SK-N-SH treated with all-trans-retinoic acid at 6 μM for 48 hours (cell line): ENCODE data around the gene USH2A.

Source experiments
- ATAC-seq: fragments of 200-7000 bp; cut with Tn5 transposase; 3 replicates; pipeline ENCODE4 v1.9.1; 2020; ENCODE audit warnings: mild to moderate bottlenecking, moderate library complexity
- ARNTL ChIP-seq: fragments of 450-650 bp; formaldehyde crosslinking; IDR thresholded peaks from 2 replicates; pipeline ENCODE4 v1.5.0; 2020; ENCODE audit warnings: low read depth, mild to moderate bottlenecking, moderate library complexity, borderline replicate concordance
- BACH2 ChIP-seq: fragments of 250-450 bp; sonication (Bioruptor Pico); IDR thresholded peaks from 2 replicates; pipeline ENCODE4 v1.9.0; 2021; ENCODE audit warnings: mild to moderate bottlenecking, borderline replicate concordance
- CREB5 ChIP-seq: fragments of 250-450 bp; sonication (Bioruptor Pico); IDR thresholded peaks from 2 replicates; pipeline ENCODE4 v1.5.1; 2020; ENCODE audit warnings: low read depth, mild to moderate bottlenecking, moderate library complexity
- CSRNP3 ChIP-seq: fragments of 250-450 bp; sonication (Bioruptor Pico); IDR thresholded peaks from 2 replicates; pipeline ENCODE4 v1.5.1; 2021; ENCODE audit warnings: mild to moderate bottlenecking, moderate library complexity
- ESRRG ChIP-seq: fragments of 250-450 bp; sonication (Bioruptor Pico); IDR thresholded peaks from 2 replicates; pipeline ENCODE4 v1.6.1; 2021; ENCODE audit warnings: mild to moderate bottlenecking
- GLIS3 ChIP-seq: fragments of 250-450 bp; sonication (Bioruptor Pico); IDR thresholded peaks from 2 replicates; pipeline ENCODE4 v1.5.0; 2020; ENCODE audit warnings: mild to moderate bottlenecking, moderate library complexity
- ISL1 ChIP-seq: fragments of 250-450 bp; sonication (Bioruptor Pico); IDR thresholded peaks from 2 replicates; pipeline ENCODE4 v2.1.2; 2022; ENCODE audit warnings: mild to moderate bottlenecking, moderate library complexity
- OSR1 ChIP-seq: fragments of 250-450 bp; sonication (Bioruptor Pico); IDR thresholded peaks from 2 replicates; pipeline ENCODE4 v1.8.0; 2022; ENCODE audit warnings: moderate library complexity, mild to moderate bottlenecking, inconsistent platforms
- PATZ1 ChIP-seq: fragments of 250-450 bp; sonication (Bioruptor Pico); IDR thresholded peaks from 2 replicates; pipeline ENCODE4 v1.8.0; 2020; ENCODE audit warnings: mild to moderate bottlenecking, moderate library complexity, borderline replicate concordance
- POU6F1 ChIP-seq: fragments of 250-450 bp; sonication (Bioruptor Pico); IDR thresholded peaks from 2 replicates; pipeline ENCODE4 v1.8.0; 2021; ENCODE audit warnings: low read depth, mild to moderate bottlenecking, moderate library complexity, borderline replicate concordance
- PPARA ChIP-seq: fragments of 250-450 bp; sonication (Bioruptor Pico); IDR thresholded peaks from 2 replicates; pipeline ENCODE4 v1.5.0; 2020; ENCODE audit warnings: mild to moderate bottlenecking, borderline replicate concordance
- RARB ChIP-seq: fragments of 250-450 bp; sonication (Bioruptor Pico); IDR thresholded peaks from 2 replicates; pipeline ENCODE4 v1.8.0; 2021; ENCODE audit warnings: mild to moderate bottlenecking, moderate library complexity
- SNAI2 ChIP-seq: fragments of 250-450 bp; sonication (Bioruptor Pico); IDR thresholded peaks from 2 replicates; pipeline ENCODE4 v1.5.0; 2020; ENCODE audit warnings: mild to moderate bottlenecking, moderate library complexity
- TCF4 ChIP-seq: fragments of 250-450 bp; sonication (Bioruptor Pico); IDR thresholded peaks from 2 replicates; pipeline ENCODE4 v1.8.0; 2021; ENCODE audit warnings: mild to moderate bottlenecking, moderate library complexity, borderline replicate concordance
- TOX ChIP-seq: fragments of 250-450 bp; sonication (Bioruptor Pico); IDR thresholded peaks from 2 replicates; pipeline ENCODE4 v1.8.0; 2021; ENCODE audit warnings: mild to moderate bottlenecking, moderate library complexity, borderline replicate concordance
- TSHZ2 ChIP-seq: fragments of 250-450 bp; sonication (Bioruptor Pico); IDR thresholded peaks from 2 replicates; pipeline ENCODE4 v1.5.0; 2020; ENCODE audit warnings: mild to moderate bottlenecking, moderate library complexity
- ZFP3 ChIP-seq: fragments of 250-450 bp; sonication (Bioruptor Pico); IDR thresholded peaks from 2 replicates; pipeline ENCODE4 v1.5.0; 2020; ENCODE audit warnings: mild to moderate bottlenecking, moderate library complexity
- ZNF565 ChIP-seq: fragments of 450-650 bp; formaldehyde crosslinking; conservative IDR thresholded peaks from 2 replicates; pipeline ENCODE4 v1.5.0; 2020; ENCODE audit warnings: low read depth, mild to moderate bottlenecking, moderate library complexity
- ZNF70 ChIP-seq: fragments of 450-650 bp; formaldehyde crosslinking; IDR thresholded peaks from 2 replicates; pipeline ENCODE4 v1.5.0; 2020; ENCODE audit warnings: mild to moderate bottlenecking, moderate library complexity

USH2A gene

DNA sequence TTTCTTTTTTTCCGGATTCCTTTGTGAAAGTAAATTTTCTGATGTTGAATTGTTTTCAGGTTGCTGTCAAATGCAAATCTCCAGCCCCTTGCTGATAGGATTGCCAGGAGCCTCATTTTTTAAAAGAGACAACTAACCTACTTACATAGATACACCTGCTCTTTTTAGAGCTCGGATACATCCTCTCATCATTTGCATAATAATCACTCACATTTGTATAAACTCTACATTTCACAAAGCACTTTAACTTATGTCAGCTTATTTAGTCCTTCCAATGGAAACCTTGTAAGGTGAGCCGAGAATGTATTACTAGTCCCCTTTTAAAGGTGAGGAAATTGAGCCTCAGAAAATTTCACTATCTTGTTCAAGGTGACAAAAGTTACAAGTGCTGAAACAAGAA lies 771.4 kb downstream of the USH2A start:
- TF ChIP-seq PPARA (CRISPR knock-in tag), result no peak
- no peak for TF ChIP-seq PATZ1 (CRISPR knock-in tag)
- no peak for TF ChIP-seq RARB (CRISPR knock-in tag)
- ATAC-seq, result no peak

DNA sequence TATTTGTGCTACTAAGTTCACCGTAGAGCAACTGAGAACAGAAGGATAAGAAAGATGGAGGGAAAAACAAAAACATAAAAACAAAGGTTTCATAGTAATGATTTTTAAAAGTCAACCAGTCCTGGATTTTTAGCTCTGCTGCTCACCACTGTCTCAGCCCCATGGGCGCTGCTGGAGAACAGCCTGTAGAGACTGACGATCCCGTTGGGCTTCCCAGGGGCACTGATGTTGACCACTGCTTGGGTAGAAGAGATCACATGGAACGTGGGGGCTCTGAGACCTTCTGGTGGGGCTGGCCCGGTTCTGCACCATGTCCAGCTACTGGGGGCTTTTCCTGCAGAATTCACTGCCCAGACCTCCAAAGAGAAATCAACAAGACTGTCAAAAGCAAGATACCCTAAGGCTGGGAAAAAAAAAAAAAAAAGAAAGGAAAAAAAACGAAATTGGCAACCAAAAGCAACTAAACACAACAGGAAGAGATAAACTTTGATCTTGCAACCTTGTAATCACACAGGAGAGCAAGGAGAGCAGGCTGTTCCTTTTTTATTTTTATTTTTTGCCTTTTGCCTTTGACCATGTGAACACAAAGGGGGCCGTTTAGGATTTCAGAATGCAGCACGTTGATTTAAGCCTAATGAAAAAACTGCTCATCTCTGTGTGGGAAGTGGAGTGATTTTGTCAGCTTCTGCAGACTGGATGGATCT lies 772.6 kb downstream of the USH2A start:
- TF ChIP-seq ZNF565 (CRISPR knock-in tag), result no peak
- TF ChIP-seq POU6F1 (CRISPR knock-in tag), result no peak
- no peak for TF ChIP-seq GLIS3
- TF ChIP-seq CREB5 (CRISPR knock-in tag), result no peak
- no peak for TF ChIP-seq OSR1 (CRISPR knock-in tag)
- TF ChIP-seq SNAI2, result no peak
- no peak for TF ChIP-seq TOX (CRISPR knock-in tag)
- TF ChIP-seq ZFP3 (CRISPR knock-in tag), result no peak
- TF ChIP-seq TSHZ2 (CRISPR knock-in tag), result no peak
- TF ChIP-seq ZNF70 (CRISPR knock-in tag), result no peak
- no peak for TF ChIP-seq ARNTL
- no peak for TF ChIP-seq TCF4 (CRISPR knock-in tag)
- no peak for TF ChIP-seq ISL1 (CRISPR knock-in tag)
- no peak for TF ChIP-seq PPARA (CRISPR knock-in tag)
- TF ChIP-seq RARB (CRISPR knock-in tag), result no peak
- TF ChIP-seq PATZ1 (CRISPR knock-in tag), result no peak
- no peak for TF ChIP-seq BACH2
- ATAC-seq, result peak; percentile 29; the same call in 2 of the 3 replicates

DNA sequence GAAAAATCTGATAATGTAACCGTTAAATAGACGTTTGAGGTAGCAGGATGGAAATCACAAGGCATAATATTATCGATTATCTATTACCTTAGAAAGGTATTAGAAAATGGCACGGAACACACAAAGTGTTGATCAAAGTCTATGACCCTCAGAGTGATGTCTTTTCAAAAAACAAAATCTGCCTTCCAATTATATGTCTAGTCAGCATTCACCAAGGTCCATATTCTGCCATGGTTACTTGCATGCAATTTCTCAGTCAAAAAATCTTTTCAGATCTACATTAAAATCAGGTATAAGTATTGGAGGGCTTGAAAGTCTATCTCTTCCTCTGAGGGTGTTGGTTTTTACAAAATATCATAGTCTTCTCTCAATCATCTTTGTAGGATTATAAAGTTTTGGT lies 774.3 kb downstream of the USH2A start:
- ATAC-seq, result no peak
- TF ChIP-seq ZNF70 (CRISPR knock-in tag) (no peak), ESRRG (no peak), GLIS3 (no peak), ISL1 (CRISPR knock-in tag) (no peak), ZFP3 (CRISPR knock-in tag) (no peak), CSRNP3 (no peak), TSHZ2 (CRISPR knock-in tag) (no peak), ZNF565 (CRISPR knock-in tag) (no peak), TCF4 (CRISPR knock-in tag) (no peak)
